ENCODE data around the gene PRR35.

The PRR35 gene

DNA sequence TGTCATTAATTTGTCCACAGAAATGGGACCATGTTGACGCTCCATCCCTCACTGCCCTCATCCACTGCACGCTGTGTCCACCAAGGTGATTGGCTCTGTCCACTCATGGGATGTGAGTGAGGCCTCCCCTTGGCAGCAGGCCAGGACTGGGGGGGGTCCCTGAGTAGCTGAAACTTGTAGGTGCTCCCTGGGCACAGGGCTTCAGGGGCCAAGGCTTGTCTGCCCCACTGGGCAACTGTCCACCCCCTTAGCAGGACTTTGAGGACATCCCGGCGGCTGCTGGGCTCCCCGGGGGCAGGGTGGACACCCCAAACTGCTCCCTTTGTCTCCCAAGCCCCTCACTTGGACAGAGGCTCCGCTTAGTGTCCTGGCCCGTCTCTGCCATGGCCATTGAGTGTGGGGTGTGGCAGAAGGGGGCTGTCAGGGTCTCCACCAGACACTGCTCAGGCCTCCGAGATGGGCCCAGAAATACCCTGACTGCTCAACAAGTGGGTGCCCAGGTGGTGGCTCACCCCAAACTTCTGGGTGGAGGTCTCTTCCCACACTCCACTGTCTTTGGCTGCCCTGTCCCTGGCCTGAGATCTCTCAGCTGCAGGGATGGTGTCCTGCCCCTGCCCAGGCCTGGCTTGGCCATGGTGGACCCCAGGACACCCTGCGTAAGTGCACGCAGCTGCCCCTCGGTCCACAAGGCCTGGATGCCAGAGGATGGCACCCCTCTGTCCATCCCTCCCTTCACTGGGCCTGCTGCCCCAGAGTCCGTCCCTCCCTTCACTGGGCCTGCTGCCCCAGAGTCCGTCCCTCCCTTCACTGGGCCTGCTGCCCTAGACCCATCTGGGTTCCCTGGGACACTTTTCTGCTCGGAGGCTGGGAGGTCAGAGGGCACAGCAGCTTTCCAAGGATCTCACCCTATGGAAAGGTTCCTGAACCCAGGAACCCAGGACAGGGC is 26.7 kb downstream of the PRR35 start:
- Histone ChIP-seq H3K79me2 (ENCODE audit: insufficient read depth, low read depth) (peaks cover 32% of the 10 kb centered on the region), H3K27me3 (ENCODE audit: insufficient read depth, low read depth) (no peaks in the 10 kb centered on the region; the same call in 1 of the 2 replicates), H3K9ac (peak overlapping the region; percentile 94; the same call in 1 of the 2 replicates), H3K4me2 (peak overlapping the region; percentile 74), H3K4me3 (IDR thresholded peaks at IDR 0.05; ENCODE audit: insufficient read depth, low read depth, low read length) (no peak overlapping the region), H3K36me3 (ENCODE audit: insufficient read depth) (no peaks in the 10 kb centered on the region), H3K27ac (peak overlapping the region; percentile 94; the same call in 1 of the 2 replicates), H2AFZ (ENCODE audit: low read depth) (no peak overlapping the region), H3K4me1 (ENCODE audit: low read depth, poor library complexity, severe bottlenecking) (peaks cover 22% of the 10 kb centered on the region), H4K20me1 (ENCODE audit: insufficient read depth) (no peaks in the 10 kb centered on the region)
- TF ChIP-seq, protein P1, sequence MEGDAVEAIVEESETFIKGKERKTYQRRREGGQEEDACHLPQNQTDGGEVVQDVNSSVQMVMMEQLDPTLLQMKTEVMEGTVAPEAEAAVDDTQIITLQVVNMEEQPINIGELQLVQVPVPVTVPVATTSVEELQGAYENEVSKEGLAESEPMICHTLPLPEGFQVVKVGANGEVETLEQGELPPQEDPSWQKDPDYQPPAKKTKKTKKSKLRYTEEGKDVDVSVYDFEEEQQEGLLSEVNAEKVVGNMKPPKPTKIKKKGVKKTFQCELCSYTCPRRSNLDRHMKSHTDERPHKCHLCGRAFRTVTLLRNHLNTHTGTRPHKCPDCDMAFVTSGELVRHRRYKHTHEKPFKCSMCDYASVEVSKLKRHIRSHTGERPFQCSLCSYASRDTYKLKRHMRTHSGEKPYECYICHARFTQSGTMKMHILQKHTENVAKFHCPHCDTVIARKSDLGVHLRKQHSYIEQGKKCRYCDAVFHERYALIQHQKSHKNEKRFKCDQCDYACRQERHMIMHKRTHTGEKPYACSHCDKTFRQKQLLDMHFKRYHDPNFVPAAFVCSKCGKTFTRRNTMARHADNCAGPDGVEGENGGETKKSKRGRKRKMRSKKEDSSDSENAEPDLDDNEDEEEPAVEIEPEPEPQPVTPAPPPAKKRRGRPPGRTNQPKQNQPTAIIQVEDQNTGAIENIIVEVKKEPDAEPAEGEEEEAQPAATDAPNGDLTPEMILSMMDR (conservative IDR thresholded peaks at IDR 0.05; ENCODE audit: low read depth, low read length): no peak

DNA sequence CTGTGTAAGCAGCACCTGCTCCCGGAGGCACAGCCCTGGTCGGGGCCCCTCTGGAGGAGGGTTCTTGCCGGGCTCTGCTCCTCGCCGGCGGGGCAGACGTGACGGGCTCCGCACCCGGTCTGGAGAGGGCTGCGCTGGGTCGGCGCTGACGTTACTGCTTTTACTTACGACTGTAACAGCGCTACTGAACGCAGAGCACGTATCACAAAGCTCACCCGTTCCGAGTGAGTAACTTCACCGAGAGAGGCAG is 28.4 kb downstream of the PRR35 start:
- no peak overlapping the region for H3K4me3 ChIP-seq (IDR thresholded peaks at IDR 0.05; ENCODE audit: insufficient read depth, low read depth, low read length)
- H2AFZ ChIP-seq (ENCODE audit: low read depth): no peak overlapping the region
- H3K9ac ChIP-seq: peak overlapping the region; percentile 94
- TF ChIP-seq, protein P1 (conservative IDR thresholded peaks at IDR 0.05; ENCODE audit: low read depth, low read length): no peak
- peaks cover 40% of the 10 kb centered on the region for H3K79me2 ChIP-seq (ENCODE audit: insufficient read depth, low read depth)
- peaks cover 22% of the 10 kb centered on the region for H3K4me1 ChIP-seq (ENCODE audit: low read depth, poor library complexity, severe bottlenecking)
- no peaks in the 10 kb centered on the region for H3K36me3 ChIP-seq (ENCODE audit: insufficient read depth)
- H3K4me2 ChIP-seq: peak overlapping the region; percentile 74; the same call in 1 of the 2 replicates
- H3K27me3 ChIP-seq (ENCODE audit: insufficient read depth, low read depth): no peaks in the 10 kb centered on the region; the same call in 1 of the 2 replicates
- peak overlapping the region; percentile 94 for H3K27ac ChIP-seq
- no peaks in the 10 kb centered on the region for H4K20me1 ChIP-seq (ENCODE audit: insufficient read depth)

DNA sequence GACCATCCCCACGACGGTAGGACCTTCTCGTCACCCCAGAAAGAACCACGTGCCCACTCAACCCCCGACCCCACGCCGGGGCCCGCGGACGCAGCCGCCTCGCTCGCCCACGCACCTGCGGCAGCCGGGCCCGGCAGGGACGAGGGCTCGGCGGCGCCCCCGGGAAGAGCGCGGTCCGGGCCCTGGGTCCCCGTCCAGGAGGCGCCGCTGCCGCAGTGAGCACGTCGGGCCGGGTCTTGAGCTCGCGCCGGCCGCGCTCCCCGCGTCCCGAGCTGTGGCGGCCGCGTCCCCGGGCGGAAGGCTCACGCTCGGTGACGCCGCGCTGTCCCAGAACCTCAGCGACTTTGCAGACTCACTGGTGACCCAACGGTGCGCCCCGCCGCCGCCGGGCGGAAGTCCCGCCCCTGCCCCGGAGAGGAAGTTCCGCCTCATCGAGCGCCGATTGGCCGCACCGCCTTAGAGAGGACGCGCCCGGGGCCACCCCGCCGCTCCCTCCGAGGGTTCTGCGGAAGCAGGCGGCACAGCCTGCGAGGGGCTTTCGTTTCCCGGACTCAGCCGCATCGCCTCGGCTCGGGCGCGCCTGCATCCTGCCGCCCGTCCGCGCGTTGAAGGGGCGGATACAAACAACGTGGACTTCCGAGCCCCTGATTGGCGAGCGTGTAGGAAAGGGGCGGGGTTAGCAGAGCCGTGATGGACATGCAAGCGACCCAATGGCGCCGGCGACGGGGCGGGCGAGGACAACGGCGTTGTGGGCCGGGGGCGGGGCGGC is 28.9 kb downstream of the PRR35 start:
- Histone ChIP-seq H3K79me2 (ENCODE audit: insufficient read depth, low read depth) (peaks cover 41% of the 10 kb centered on the region), H3K4me3 (IDR thresholded peaks at IDR 0.05; ENCODE audit: insufficient read depth, low read depth, low read length) (no peak overlapping the region), H4K20me1 (ENCODE audit: insufficient read depth) (no peaks in the 10 kb centered on the region), H3K36me3 (ENCODE audit: insufficient read depth) (no peaks in the 10 kb centered on the region), H3K9ac (peak overlapping the region; percentile 94), H3K4me1 (ENCODE audit: low read depth, poor library complexity, severe bottlenecking) (peaks cover 22% of the 10 kb centered on the region), H3K27ac (peak overlapping the region; percentile 94), H3K27me3 (ENCODE audit: insufficient read depth, low read depth) (no peaks in the 10 kb centered on the region; the same call in 1 of the 2 replicates), H3K4me2 (peak overlapping the region; percentile 74; the same call in 1 of the 2 replicates), H2AFZ (ENCODE audit: low read depth) (peak overlapping the region; percentile 92)
- TF ChIP-seq, protein P1 (conservative IDR thresholded peaks at IDR 0.05; ENCODE audit: low read depth, low read length): no peak

DNA sequence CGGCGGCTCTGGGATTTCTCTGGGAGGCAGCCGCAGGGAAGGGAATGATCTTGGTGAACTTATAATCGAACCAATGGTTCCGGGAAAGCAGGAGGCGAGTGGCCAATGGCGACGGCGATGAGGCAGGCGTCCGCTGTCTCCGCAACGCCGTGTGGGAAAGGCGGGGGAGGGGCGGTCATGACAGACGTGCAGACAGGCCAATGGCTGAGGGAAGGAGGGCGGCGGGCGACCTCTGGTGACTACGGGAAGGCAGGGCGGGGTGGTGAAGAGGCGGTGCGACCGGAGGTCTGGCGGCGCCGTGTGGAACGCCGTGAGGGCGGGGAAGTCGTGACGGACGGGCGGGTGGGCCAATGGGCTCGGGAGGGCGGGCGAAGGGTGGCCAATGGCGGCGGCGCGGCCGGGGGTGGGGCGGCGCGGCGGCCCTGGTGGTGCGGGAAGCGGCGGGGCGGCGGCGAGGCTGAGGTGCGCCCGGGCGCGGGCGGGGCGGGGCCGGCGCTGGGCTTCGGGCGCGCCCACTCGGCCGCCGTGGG is 29.5 kb downstream of the PRR35 start, which contains the start of gene RAB40C:
RAB40C (plus strand) TSS at position 409 of the 530 bp plus-strand sequence. CDS start 226 bp downstream, outside the sequence.
- TF ChIP-seq, protein P1 (conservative IDR thresholded peaks at IDR 0.05; ENCODE audit: low read depth, low read length): no peak
- Histone ChIP-seq H3K27me3 (ENCODE audit: insufficient read depth, low read depth) (no peaks in the 10 kb centered on the region; the same call in 1 of the 2 replicates), H2AFZ (ENCODE audit: low read depth) (peak within 1 kb of the TSS; percentile 92), H3K27ac (peak within 1 kb of the TSS; percentile 94), H3K9ac (peak within 1 kb of the TSS; percentile 94), H4K20me1 (ENCODE audit: insufficient read depth) (no peaks in the 10 kb centered on the region), H3K4me2 (peak within 1 kb of the TSS; percentile 95), H3K4me1 (ENCODE audit: low read depth, poor library complexity, severe bottlenecking) (peaks cover 22% of the 10 kb centered on the region), H3K36me3 (ENCODE audit: insufficient read depth) (no peaks in the 10 kb centered on the region), H3K4me3 (IDR thresholded peaks at IDR 0.05; ENCODE audit: insufficient read depth, low read depth, low read length) (no peak within 1 kb of the TSS), H3K79me2 (ENCODE audit: insufficient read depth, low read depth) (peaks cover 47% of the 10 kb centered on the region)
